Breast epithelium (tissue), 4 donors: Measurements from ENCODE around the gene MTUS2. TPM values are rescaled to one million over a fixed set of nuclear protein-coding genes. Genes with fewer than 3 reads are reported as not detected.

ENCODE experiments used
- DNase-seq, 2 donors: peaks; one replicate each; pipeline ENCODE4 v3.0.0-alpha.2; 2019; ENCODE audit warnings: low spot score in 2 of 2
- H3K27ac ChIP-seq, 2 donors: fragments of 200-600 bp; sonication (generic) in 1 of 2; one replicate each; pipeline ENCODE4 v1.5.1; 2016 to 2019; ENCODE audit warnings: mild to moderate bottlenecking in 1 of 2
- H3K27me3 ChIP-seq, 2 donors: fragments of 200-600 bp; sonication (generic) in 1 of 2; one replicate each; pipeline versions ENCODE4 v1.5.1 to v1.6.0; 2017 to 2019; ENCODE audit warnings: control low read depth in 1 of 2, mild to moderate bottlenecking in 1 of 2
- H3K36me3 ChIP-seq: fragments of 200-600 bp; one replicate; pipeline ENCODE4 v1.5.1; 2019
- H3K4me1 ChIP-seq, 2 donors: fragments of 200-600 bp; sonication (generic); one replicate each; pipeline ENCODE4 v1.5.1; 2016 to 2019; ENCODE audit warnings: control low read depth in 1 of 2
- H3K4me3 ChIP-seq, 3 donors: fragments of 200-600 bp; sonication (generic); 1 replicate in 2 of 3; 2 replicates in 1 of 3; pipeline ENCODE4 v1.5.1; 2016 to 2019; ENCODE audit warnings: mild to moderate bottlenecking in 3 of 3, moderate library complexity in 2 of 3
- H3K9me3 ChIP-seq, 2 donors: fragments of 200-600 bp; sonication (generic) in 1 of 2; one replicate each; pipeline ENCODE4 v1.5.1; 2016 to 2019; ENCODE audit warnings: control low read depth in 1 of 2
- POLR2A ChIP-seq: fragments of 450-650 bp; IDR thresholded peaks from one replicate; pipeline ENCODE4 v1.6.1; 2016; ENCODE audit warnings: antibody characterized with exemption, mild to moderate bottlenecking, moderate library complexity
- POLR2AphosphoS5 ChIP-seq, 3 donors: sonication (generic); formaldehyde crosslinking; IDR thresholded peaks; one replicate each; pipeline ENCODE4 v1.6.1; 2017; ENCODE audit warnings: antibody characterized with exemption in 3 of 3
- intact Hi-C: fragments of 100-400 bp; cut with DNase I; formaldehyde crosslinking; loops from one replicate; pipeline ENCODE4 v1.15.1; 2023; ENCODE audit warnings: low total_unique reads
- total RNA-seq, 3 donors: library from RNA; depleted of rRNA; stranded (reverse); fragments of >200 nt; gene quantifications; one replicate each; pipeline ENCODE4 v1.1.0, GENCODE V29; 2016
- TF ChIP-seq, protein P1 (sequence below), 3 donors: fragments of 450-650 bp; IDR thresholded peaks; one replicate each; pipeline ENCODE4 v1.5.1; 2016 to 2017; ENCODE audit warnings: antibody characterized with exemption in 3 of 3, mild to moderate bottlenecking in 3 of 3, moderate library complexity in 3 of 3

MTUS2 gene
- total RNA-seq, 3 donors from 2014 or later, result under 0.01 to 1.0 TPM; not detected in 1

GRCh38 chr13:29284726-29285125, 464.6 kb downstream of the MTUS2 start:
- DNase-seq, result no peak
- Histone ChIP-seq H3K36me3 (no peaks in the 10 kb centered on the region), H3K4me1 (no peaks in the 10 kb centered on the region), H3K27ac (no peak overlapping the region), H3K27me3 (no peaks in the 10 kb centered on the region), H3K9me3 (no peaks in the 10 kb centered on the region), H3K4me3 (no peak overlapping the region)
- TF ChIP-seq POLR2A, result no peak
- no peak for TF ChIP-seq POLR2AphosphoS5 (IDR thresholded peaks at IDR 0.05)
- TF ChIP-seq, protein P1, sequence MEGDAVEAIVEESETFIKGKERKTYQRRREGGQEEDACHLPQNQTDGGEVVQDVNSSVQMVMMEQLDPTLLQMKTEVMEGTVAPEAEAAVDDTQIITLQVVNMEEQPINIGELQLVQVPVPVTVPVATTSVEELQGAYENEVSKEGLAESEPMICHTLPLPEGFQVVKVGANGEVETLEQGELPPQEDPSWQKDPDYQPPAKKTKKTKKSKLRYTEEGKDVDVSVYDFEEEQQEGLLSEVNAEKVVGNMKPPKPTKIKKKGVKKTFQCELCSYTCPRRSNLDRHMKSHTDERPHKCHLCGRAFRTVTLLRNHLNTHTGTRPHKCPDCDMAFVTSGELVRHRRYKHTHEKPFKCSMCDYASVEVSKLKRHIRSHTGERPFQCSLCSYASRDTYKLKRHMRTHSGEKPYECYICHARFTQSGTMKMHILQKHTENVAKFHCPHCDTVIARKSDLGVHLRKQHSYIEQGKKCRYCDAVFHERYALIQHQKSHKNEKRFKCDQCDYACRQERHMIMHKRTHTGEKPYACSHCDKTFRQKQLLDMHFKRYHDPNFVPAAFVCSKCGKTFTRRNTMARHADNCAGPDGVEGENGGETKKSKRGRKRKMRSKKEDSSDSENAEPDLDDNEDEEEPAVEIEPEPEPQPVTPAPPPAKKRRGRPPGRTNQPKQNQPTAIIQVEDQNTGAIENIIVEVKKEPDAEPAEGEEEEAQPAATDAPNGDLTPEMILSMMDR (IDR thresholded peaks at IDR 0.05), result no peak
- intact Hi-C loops, result no loop called here

- Histone ChIP-seq H3K27ac (no peak overlapping the region), H3K4me3 (no peak overlapping the region), H3K4me1 (no peaks in the 10 kb centered on the region), H3K9me3 (no peaks in the 10 kb centered on the region), H3K27me3 (no peaks in the 10 kb centered on the region), H3K36me3 (no peaks in the 10 kb centered on the region)
- DNase-seq, result no peak
- TF ChIP-seq POLR2A, result no peak
- TF ChIP-seq POLR2AphosphoS5 (IDR thresholded peaks at IDR 0.05), result no peak
- TF ChIP-seq, protein P1 (IDR thresholded peaks at IDR 0.05), result no peak
- intact Hi-C loops, result no loop called here
Observed at GRCh38 chr13:29287237-29287636, 467.1 kb downstream of the MTUS2 start.

DNA sequence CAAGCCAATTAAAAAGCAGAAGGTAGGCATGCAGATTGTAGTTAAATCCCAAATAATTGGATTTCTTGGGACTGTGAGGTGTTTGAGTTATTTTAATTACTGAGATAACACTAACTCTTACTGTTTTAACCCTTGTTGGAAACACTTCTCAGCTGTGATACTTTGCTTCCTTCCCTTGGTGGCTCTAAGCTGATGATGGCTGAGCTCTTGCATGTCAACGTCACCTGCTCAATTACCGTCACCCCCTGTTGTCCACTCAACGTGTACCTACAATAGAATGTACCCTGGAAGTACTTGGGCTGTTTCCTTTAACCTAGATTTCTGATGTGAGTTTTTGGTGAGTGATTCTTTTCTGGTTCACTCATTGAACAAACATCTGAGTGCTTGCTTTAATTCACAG, 471.9 kb downstream of the MTUS2 start:
- TF ChIP-seq POLR2AphosphoS5 (IDR thresholded peaks at IDR 0.05) (no peak), POLR2A (no peak)
- TF ChIP-seq, protein P1 (IDR thresholded peaks at IDR 0.05), result no peak
- Histone ChIP-seq H3K36me3 (no peaks in the 10 kb centered on the region), H3K9me3 (no peaks in the 10 kb centered on the region), H3K4me1 (no peaks in the 10 kb centered on the region), H3K27me3 (no peaks in the 10 kb centered on the region), H3K27ac (no peak overlapping the region), H3K4me3 (no peak overlapping the region)
- DNase-seq, result no peak
- intact Hi-C loops, result no loop called here

DNA sequence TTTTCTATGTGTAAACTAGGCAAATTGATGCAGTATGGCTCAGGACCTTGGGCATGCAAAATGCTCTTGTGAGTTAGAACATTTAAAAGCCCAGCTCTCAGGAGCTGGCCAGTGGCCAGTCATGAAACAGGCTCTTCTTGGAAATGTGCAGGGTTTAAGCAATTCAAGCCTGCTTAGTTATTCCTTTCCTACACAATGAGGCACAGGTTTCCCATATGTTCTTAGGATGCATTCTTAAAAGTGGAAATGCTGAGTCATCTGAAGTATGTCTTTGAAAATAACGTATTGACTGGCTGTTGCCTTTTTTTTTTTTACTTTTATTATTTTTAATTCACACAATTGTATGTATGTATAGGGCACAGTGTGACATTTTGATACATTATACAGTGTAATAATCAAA, 474.7 kb downstream of the MTUS2 start:
- Histone ChIP-seq H3K36me3 (no peaks in the 10 kb centered on the region), H3K9me3 (no peaks in the 10 kb centered on the region), H3K27me3 (no peaks in the 10 kb centered on the region), H3K27ac (no peak overlapping the region), H3K4me1 (no peaks in the 10 kb centered on the region), H3K4me3 (no peak overlapping the region)
- TF ChIP-seq POLR2A (no peak), POLR2AphosphoS5 (IDR thresholded peaks at IDR 0.05) (no peak)
- TF ChIP-seq, protein P1 (IDR thresholded peaks at IDR 0.05), result no peak
- intact Hi-C loops, result no loop called here
- no peak for DNase-seq

- Histone ChIP-seq H3K4me3 (no peak overlapping the region), H3K36me3 (no peaks in the 10 kb centered on the region), H3K4me1 (no peaks in the 10 kb centered on the region), H3K27me3 (no peaks in the 10 kb centered on the region), H3K9me3 (peaks cover 0 to 32% of the 10 kb centered on the region in 2 donors), H3K27ac (no peak overlapping the region)
- no peak for DNase-seq
- TF ChIP-seq POLR2A (no peak), POLR2AphosphoS5 (IDR thresholded peaks at IDR 0.05) (no peak)
- TF ChIP-seq, protein P1 (IDR thresholded peaks at IDR 0.05), result no peak
- intact Hi-C loops, result no loop called here
Observed at GRCh38 chr13:29301027-29301426, 480.9 kb downstream of the MTUS2 start.
